Activated T-helper 9 cell treated with anti-CD3 and anti-CD28 coated beads, Interleukin-2, amount 50 U/mL, for 16 hours (primary cell): Measurements from ENCODE around the gene TMEM130.

Source experiments
- DNase-seq: peaks from one replicate; pipeline ENCODE4 v3.0.0-alpha.2; 2020; ENCODE audit warnings: low read depth

The TMEM130 gene

GRCh38 chr7:98807068-98808048 lies 62.5 kb downstream of the TMEM130 start:
- DNase-seq = no peak

- DNase-seq = no peak
Measured at GRCh38 chr7:98805956-98806838, 63.6 kb downstream of the TMEM130 start.

GRCh38 chr7:98802781-98803110 lies 67.1 kb downstream of the TMEM130 start:
- DNase-seq = no peak

- no peak for DNase-seq
Measured at GRCh38 chr7:98802088-98802780, 67.6 kb downstream of the TMEM130 start.

- no peak for DNase-seq
Measured at GRCh38 chr7:98800996-98801395, 68.8 kb downstream of the TMEM130 start.

GRCh38 chr7:98797150-98797549 lies 72.7 kb downstream of the TMEM130 start:
- no peak for DNase-seq
